Astrocyte (in vitro differentiated cells and primary cell): ENCODE data around the gene DMRTB1. TPM values are rescaled to one million over a fixed set of nuclear protein-coding genes. Genes with fewer than 3 reads are reported as not detected.

ENCODE experiments used
- DNase-seq: peaks from one replicate; pipeline ENCODE4 v3.0.0-alpha.2; 2010; ENCODE audit warnings: low read depth
- FAIRE-seq: peaks from 2 replicates; lab custom pipeline; 2011; peaks lifted over from hg19 to GRCh38; lab: Jason Lieb, UNC
- H2AFZ ChIP-seq: 2 replicates; pipeline ENCODE4 v1.6.0; 2012; ENCODE audit warnings: low read depth, low read length, inconsistent platforms
- H3K27ac ChIP-seq: 2 replicates; pipeline ENCODE4 v1.5.1; 2011; ENCODE audit warnings: low read depth, low read length, inconsistent platforms
- H3K27me3 ChIP-seq: 2 replicates; pipeline ENCODE4 v1.6.0; 2011; ENCODE audit warnings: low read length, inconsistent platforms; ENCODE audit not compliant: insufficient read depth
- H3K36me3 ChIP-seq: 2 replicates; pipeline ENCODE4 v1.5.1; 2011; ENCODE audit warnings: low read length, inconsistent platforms; ENCODE audit not compliant: insufficient read depth
- H3K4me1 ChIP-seq: 2 replicates; pipeline ENCODE4 v1.5.1; 2011; ENCODE audit warnings: low read length, inconsistent platforms; ENCODE audit not compliant: insufficient read depth
- H3K4me2 ChIP-seq: 2 replicates; pipeline ENCODE4 v1.6.0; 2012; ENCODE audit warnings: low read length, inconsistent platforms
- H3K4me3 ChIP-seq: 2 replicates; pipeline ENCODE4 v1.5.1; 2011; ENCODE audit warnings: low read depth, mild to moderate bottlenecking, low read length, inconsistent platforms; ENCODE audit not compliant: insufficient read depth
- H3K79me2 ChIP-seq: 2 replicates; pipeline ENCODE4 v1.6.0; 2012; ENCODE audit warnings: mild to moderate bottlenecking, low read length, inconsistent platforms; ENCODE audit not compliant: insufficient read depth
- H3K9ac ChIP-seq: 2 replicates; pipeline ENCODE4 v1.6.0; 2012; ENCODE audit warnings: mild to moderate bottlenecking, low read length, inconsistent platforms
- H3K9me3 ChIP-seq: 2 replicates; pipeline ENCODE4 v1.5.1; 2012; ENCODE audit warnings: low read depth, mild to moderate bottlenecking, low read length, inconsistent platforms; ENCODE audit not compliant: insufficient read depth
- H4K20me1 ChIP-seq: 2 replicates; pipeline ENCODE4 v1.6.0; 2012; ENCODE audit warnings: low read length, inconsistent platforms; ENCODE audit not compliant: insufficient read depth
- H3K27ac Mint-ChIP-seq: one replicate; pipeline ENCODE4 v1.8.0; 2021; ENCODE audit warnings: mild to moderate bottlenecking, mixed read lengths; ENCODE audit not compliant: unreplicated experiment
- H3K27me3 Mint-ChIP-seq: one replicate; pipeline ENCODE4 v1.8.0; 2021; ENCODE audit warnings: low read depth, mixed read lengths; ENCODE audit not compliant: unreplicated experiment
- H3K36me3 Mint-ChIP-seq: one replicate; pipeline ENCODE4 v1.8.0; 2021; ENCODE audit warnings: low read depth, mixed read lengths; ENCODE audit not compliant: unreplicated experiment
- H3K4me1 Mint-ChIP-seq: one replicate; pipeline ENCODE4 v1.8.0; 2021; ENCODE audit warnings: low read depth, mixed read lengths; ENCODE audit not compliant: unreplicated experiment
- H3K4me3 Mint-ChIP-seq: one replicate; pipeline ENCODE4 v1.8.0; 2021; ENCODE audit warnings: mild to moderate bottlenecking, moderate library complexity, mixed read lengths; ENCODE audit not compliant: unreplicated experiment
- H3K9me3 Mint-ChIP-seq: one replicate; pipeline ENCODE4 v1.8.0; 2021; ENCODE audit warnings: mild to moderate bottlenecking, mixed read lengths; ENCODE audit not compliant: unreplicated experiment
- EZH2 ChIP-seq: IDR thresholded peaks from 2 replicates; pipeline ENCODE4 v1.6.1; 2012; ENCODE audit warnings: mild to moderate bottlenecking, low read length, inconsistent platforms; ENCODE audit not compliant: insufficient read depth
- total RNA-seq: library from RNA; stranded (reverse); gene quantifications from 2 replicates; pipeline ENCODE4 v1.2.1, GENCODE V29; 2021
- TF ChIP-seq, protein P1 (sequence below): IDR thresholded peaks from 2 replicates; pipeline ENCODE4 v1.5.1; 2011; ENCODE audit warnings: low read depth, mild to moderate bottlenecking, inconsistent platforms, low read length, moderate library complexity; ENCODE audit not compliant: insufficient read depth

DMRTB1 gene
- total RNA-seq, 1 donor from 2014 or later: not detected

DNA sequence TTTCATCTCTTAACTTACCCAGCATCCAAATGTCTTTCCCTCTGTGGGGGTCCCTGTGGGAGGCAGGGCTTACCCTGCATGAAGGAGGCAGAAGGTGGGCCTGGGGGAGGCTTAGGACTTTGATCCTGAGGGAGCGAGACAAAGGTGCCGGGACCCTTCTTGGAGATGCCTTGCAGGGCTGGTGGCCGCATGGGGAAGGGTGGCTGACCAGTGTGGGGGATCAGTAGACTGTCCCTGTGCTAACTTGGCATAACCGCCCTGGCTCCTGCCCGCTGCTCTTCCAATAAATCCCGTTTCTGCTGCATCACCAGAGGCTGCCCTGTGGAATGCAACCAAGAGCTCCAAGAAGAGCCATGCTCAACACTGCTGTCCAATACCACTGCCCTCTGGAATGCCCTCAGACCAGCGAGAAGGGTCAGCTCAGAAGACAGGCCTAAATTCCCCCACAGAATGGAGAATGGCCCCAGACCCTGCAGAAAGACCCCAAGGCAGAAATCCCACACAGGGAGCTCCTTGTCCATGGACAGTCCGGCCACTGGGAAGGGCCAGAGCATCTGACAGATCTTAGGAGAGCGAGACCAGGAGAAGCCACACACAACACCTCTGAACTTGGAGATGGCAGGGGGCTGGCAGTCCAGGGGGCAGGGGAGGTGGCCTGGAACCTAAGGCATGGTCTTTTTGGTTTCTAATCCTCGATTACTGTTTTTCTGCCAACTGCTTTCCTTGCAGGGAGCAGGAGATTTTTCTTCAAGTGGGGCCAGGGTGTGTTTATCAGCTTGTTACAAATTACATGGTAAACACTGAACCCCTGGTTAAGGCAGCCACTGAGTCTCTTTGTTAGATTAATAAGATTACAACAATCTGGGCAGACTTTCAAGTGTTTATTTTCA, 46.7 kb upstream of the DMRTB1 start:
- no peak overlapping the region for H3K4me3 ChIP-seq
- peaks cover 3% of the 10 kb centered on the region for H3K27me3 ChIP-seq
- peak overlapping the region; percentile 9 for H3K4me3 Mint-ChIP-seq
- peaks cover 6% of the 10 kb centered on the region for H3K27me3 Mint-ChIP-seq
- no peak for TF ChIP-seq EZH2
- FAIRE-seq: no peak
- peak overlapping the region; percentile 88 for H3K27ac ChIP-seq
- no peaks in the 10 kb centered on the region for H3K9me3 ChIP-seq
- H3K4me1 ChIP-seq: peaks cover 49% of the 10 kb centered on the region
- no peaks in the 10 kb centered on the region for H3K9me3 Mint-ChIP-seq
- H4K20me1 ChIP-seq: peaks cover 6% of the 10 kb centered on the region
- H3K4me1 Mint-ChIP-seq: peaks cover 61% of the 10 kb centered on the region
- H3K4me2 ChIP-seq: peak overlapping the region; percentile 66
- no peak for DNase-seq
- H3K79me2 ChIP-seq: no peaks in the 10 kb centered on the region
- no peaks in the 10 kb centered on the region for H3K36me3 ChIP-seq
- H3K27ac Mint-ChIP-seq: peak overlapping the region; percentile 93
- peak overlapping the region; percentile 49 for H3K9ac ChIP-seq
- no peak overlapping the region for H2AFZ ChIP-seq
- no peaks in the 10 kb centered on the region for H3K36me3 Mint-ChIP-seq

DNA sequence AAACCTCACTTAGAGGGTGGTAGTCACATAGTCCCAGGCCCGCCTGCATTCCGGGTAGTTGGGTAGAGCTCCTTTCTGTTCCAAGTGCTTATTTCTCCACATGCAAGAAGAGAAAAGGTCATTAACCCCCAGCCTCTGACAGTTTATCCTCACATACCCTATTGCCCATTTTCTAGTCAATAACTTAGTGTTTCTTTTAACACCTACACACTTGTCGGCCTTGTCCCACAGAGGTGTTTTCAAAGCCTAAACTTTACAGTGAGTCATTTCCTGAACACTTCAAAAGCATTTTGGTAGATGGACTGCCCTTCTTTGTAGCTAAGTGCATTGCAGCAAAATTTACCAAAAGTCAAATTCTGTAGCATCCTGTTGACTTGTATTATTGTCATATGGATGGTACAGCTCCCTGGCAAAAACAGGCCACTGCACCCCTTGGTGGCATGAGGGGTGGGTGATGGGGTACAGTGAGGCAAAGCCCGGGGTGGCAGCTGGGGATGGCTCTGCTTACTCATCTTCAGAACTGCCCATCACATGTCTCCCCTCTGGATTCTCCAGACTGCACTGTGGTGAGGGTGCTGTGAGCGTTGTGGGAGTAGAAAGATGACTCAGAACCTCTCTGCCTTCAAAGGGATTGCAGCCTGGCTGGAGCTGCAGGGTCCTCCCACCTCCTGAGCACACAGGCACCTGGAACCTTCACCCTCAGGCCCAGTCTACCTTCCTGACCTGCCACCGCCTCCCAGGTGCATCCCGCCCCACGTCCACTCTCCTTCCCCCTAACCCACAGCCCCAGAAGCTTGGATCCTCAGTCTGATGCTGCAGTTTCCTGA, 45.8 kb upstream of the DMRTB1 start:
- Histone ChIP-seq H3K9me3 (no peaks in the 10 kb centered on the region), H3K4me1 (peaks cover 49% of the 10 kb centered on the region), H3K27ac (peak overlapping the region; percentile 88), H3K4me3 (no peak overlapping the region), H3K36me3 (no peaks in the 10 kb centered on the region), H3K9ac (peak overlapping the region; percentile 49), H4K20me1 (peaks cover 6% of the 10 kb centered on the region), H3K4me2 (peak overlapping the region; percentile 66), H3K79me2 (no peaks in the 10 kb centered on the region), H2AFZ (no peak overlapping the region), H3K27me3 (peaks cover 9% of the 10 kb centered on the region)
- H3K27ac Mint-ChIP-seq: peak overlapping the region; percentile 93
- H3K4me3 Mint-ChIP-seq: peak overlapping the region; percentile 9
- TF ChIP-seq, protein P1, sequence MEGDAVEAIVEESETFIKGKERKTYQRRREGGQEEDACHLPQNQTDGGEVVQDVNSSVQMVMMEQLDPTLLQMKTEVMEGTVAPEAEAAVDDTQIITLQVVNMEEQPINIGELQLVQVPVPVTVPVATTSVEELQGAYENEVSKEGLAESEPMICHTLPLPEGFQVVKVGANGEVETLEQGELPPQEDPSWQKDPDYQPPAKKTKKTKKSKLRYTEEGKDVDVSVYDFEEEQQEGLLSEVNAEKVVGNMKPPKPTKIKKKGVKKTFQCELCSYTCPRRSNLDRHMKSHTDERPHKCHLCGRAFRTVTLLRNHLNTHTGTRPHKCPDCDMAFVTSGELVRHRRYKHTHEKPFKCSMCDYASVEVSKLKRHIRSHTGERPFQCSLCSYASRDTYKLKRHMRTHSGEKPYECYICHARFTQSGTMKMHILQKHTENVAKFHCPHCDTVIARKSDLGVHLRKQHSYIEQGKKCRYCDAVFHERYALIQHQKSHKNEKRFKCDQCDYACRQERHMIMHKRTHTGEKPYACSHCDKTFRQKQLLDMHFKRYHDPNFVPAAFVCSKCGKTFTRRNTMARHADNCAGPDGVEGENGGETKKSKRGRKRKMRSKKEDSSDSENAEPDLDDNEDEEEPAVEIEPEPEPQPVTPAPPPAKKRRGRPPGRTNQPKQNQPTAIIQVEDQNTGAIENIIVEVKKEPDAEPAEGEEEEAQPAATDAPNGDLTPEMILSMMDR: no peak
- no peak for TF ChIP-seq EZH2
- peaks cover 57% of the 10 kb centered on the region for H3K4me1 Mint-ChIP-seq
- no peaks in the 10 kb centered on the region for H3K9me3 Mint-ChIP-seq
- peak; percentile 13 for FAIRE-seq
- DNase-seq: peak; percentile 93
- no peaks in the 10 kb centered on the region for H3K36me3 Mint-ChIP-seq
- peaks cover 2% of the 10 kb centered on the region for H3K27me3 Mint-ChIP-seq

DNA sequence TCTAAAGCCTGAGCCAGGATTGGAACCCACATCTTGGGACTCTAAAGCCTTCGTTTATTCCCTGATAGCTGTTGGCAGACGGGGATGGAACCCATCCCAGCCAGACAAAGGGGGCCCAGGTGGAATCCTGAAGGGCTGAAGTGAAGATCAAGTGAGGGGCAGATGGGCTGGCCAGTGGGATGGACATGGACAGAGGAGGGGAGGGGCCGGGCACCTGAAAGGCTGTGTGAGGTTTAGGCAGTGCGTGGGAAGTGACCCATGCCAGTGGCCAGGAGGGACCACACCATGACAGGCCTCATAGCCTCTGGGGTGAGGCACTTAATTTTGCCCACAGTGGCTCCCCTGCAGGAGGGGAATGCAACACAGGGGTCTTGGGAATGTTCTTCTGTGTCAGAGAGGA, 44.6 kb upstream of the DMRTB1 start:
- Histone ChIP-seq H3K27me3 (peaks cover 17% of the 10 kb centered on the region), H3K9me3 (no peaks in the 10 kb centered on the region), H4K20me1 (peaks cover 6% of the 10 kb centered on the region), H3K9ac (no peak overlapping the region), H2AFZ (no peak overlapping the region), H3K36me3 (no peaks in the 10 kb centered on the region), H3K4me2 (no peak overlapping the region), H3K79me2 (no peaks in the 10 kb centered on the region), H3K4me3 (no peak overlapping the region), H3K27ac (no peak overlapping the region), H3K4me1 (peaks cover 46% of the 10 kb centered on the region)
- TF ChIP-seq EZH2: no peak
- TF ChIP-seq, protein P1: no peak
- H3K4me1 Mint-ChIP-seq: peaks cover 62% of the 10 kb centered on the region
- FAIRE-seq (no peak), DNase-seq (no peak)
- no peak overlapping the region for H3K4me3 Mint-ChIP-seq
- H3K9me3 Mint-ChIP-seq: no peaks in the 10 kb centered on the region
- H3K36me3 Mint-ChIP-seq: no peaks in the 10 kb centered on the region
- no peaks in the 10 kb centered on the region for H3K27me3 Mint-ChIP-seq
- no peak overlapping the region for H3K27ac Mint-ChIP-seq
